Coronary artery (tissue), 2 donors: Measurements from ENCODE around the gene TLR7.
A peak's percentile ranks its signal among the peaks of the same experiment; 100 is the strongest.

Experiments used
- DNase-seq: peaks from one replicate; pipeline ENCODE4 v3.0.0-alpha.2; 2017; ENCODE audit warnings: low spot score
- H3K27ac ChIP-seq, 2 donors: fragments of 200-600 bp; sonication (generic); one replicate each; pipeline ENCODE4 v1.5.1; 2016 to 2019
- H3K4me3 ChIP-seq: fragments of 200-600 bp; sonication (generic); 2 replicates; pipeline ENCODE4 v1.5.1; 2016; ENCODE audit warnings: mild to moderate bottlenecking, moderate library complexity
- CTCF ChIP-seq: fragments of 200-600 bp; sonication (generic); IDR thresholded peaks from one replicate; pipeline ENCODE4 v1.5.1; 2019; ENCODE audit warnings: antibody characterized with exemption

TLR7 gene

GRCh38 chrX:12843061-12843667 lies 23.7 kb upstream of the TLR7 start:
- no peak for TF ChIP-seq CTCF
- no peak overlapping the region for H3K27ac ChIP-seq
- no peak overlapping the region for H3K4me3 ChIP-seq
- DNase-seq: no peak

DNA sequence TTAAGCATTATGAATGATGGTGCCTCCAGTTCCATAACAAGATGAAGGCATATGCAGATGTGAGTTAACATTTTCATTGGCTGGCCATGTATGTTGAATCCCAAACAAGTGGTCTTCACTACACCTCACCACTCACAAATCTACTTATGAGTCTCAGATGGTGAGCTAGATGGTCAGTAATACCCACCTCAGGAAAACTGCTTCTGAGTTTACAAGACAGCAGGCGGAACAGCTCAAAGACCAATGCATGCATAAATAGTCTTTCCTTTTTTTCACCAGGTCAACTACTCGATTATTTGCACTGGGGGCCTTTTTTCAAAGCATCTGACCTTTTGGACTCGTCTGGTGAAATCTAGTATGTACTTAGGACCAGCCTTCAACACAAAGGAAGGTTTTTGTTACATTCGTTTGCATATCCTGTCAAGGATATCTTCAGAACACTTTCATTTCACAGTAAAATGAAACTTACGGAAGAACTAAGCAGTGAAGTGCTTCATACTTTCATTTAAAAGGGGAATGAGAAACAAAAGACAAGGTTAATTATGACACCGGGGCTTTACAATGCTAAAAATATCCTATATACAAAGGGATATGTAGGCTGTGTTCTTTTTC lies 23.1 kb upstream of the TLR7 start:
- TF ChIP-seq CTCF: no peak
- no peak overlapping the region for H3K27ac ChIP-seq
- DNase-seq: no peak
- no peak overlapping the region for H3K4me3 ChIP-seq

GRCh38 chrX:12844319-12844718 lies 22.6 kb upstream of the TLR7 start:
- no peak overlapping the region for H3K27ac ChIP-seq
- no peak for TF ChIP-seq CTCF
- no peak for DNase-seq
- H3K4me3 ChIP-seq: no peak overlapping the region

- no peak for DNase-seq
- Histone ChIP-seq H3K4me3 (no peak overlapping the region), H3K27ac (no peak overlapping the region)
- no peak for TF ChIP-seq CTCF
Measured at GRCh38 chrX:12865359-12865758, 1.5 kb upstream of the TLR7 start.

DNA sequence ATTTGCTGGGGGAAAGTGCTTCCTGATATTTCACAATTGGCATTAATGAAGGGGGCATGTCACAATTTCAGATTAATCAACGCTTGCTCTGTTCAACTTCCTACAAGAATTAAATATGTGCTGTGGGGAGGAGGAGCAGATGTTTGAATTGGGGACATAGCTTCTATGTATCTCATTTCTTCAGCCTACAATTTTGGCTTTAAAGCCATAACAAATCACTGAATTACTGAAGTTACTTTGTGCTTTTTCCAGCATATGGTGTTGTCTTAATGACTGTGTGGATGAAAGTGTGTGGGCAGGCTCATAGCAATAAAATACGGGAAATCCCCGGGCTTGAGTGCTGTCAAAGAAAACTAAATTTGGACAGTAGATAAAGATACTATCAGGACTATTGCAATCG lies 813 bp downstream of the TLR7 start:
- Histone ChIP-seq H3K4me3 (no peak overlapping the region), H3K27ac (no peak overlapping the region)
- no peak for DNase-seq
- no peak for TF ChIP-seq CTCF

- Histone ChIP-seq H3K4me3 (no peak overlapping the region), H3K27ac (peak overlapping the region in 1 of 2 donors; percentile 13)
- TF ChIP-seq CTCF: no peak
- no peak for DNase-seq
Measured at GRCh38 chrX:12868747-12869146, 1.9 kb downstream of the TLR7 start.

GRCh38 chrX:12871257-12871656 lies 4.4 kb downstream of the TLR7 start:
- no peak for DNase-seq
- Histone ChIP-seq H3K4me3 (no peak overlapping the region), H3K27ac (no peak overlapping the region)
- TF ChIP-seq CTCF: no peak
